ENCODE measurements around the gene NF1.

- no peak for TF ChIP-seq GABPB1 (CRISPR knock-in tag; IDR thresholded peaks at IDR 0.05)
- TF ChIP-seq MAX (CRISPR knock-in tag; IDR thresholded peaks at IDR 0.05) = no peak
- TF ChIP-seq IRF2 (CRISPR knock-in tag; IDR thresholded peaks at IDR 0.05; ENCODE audit: borderline replicate concordance, low read depth) = no peak
- TF ChIP-seq JUN (CRISPR knock-in tag; IDR thresholded peaks at IDR 0.05) = no peak
- TF ChIP-seq ATF1 (CRISPR knock-in tag; IDR thresholded peaks at IDR 0.05) = no peak
- TF ChIP-seq, protein P1, sequence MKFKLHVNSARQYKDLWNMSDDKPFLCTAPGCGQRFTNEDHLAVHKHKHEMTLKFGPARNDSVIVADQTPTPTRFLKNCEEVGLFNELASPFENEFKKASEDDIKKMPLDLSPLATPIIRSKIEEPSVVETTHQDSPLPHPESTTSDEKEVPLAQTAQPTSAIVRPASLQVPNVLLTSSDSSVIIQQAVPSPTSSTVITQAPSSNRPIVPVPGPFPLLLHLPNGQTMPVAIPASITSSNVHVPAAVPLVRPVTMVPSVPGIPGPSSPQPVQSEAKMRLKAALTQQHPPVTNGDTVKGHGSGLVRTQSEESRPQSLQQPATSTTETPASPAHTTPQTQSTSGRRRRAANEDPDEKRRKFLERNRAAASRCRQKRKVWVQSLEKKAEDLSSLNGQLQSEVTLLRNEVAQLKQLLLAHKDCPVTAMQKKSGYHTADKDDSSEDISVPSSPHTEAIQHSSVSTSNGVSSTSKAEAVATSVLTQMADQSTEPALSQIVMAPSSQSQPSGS (CRISPR knock-in tag; IDR thresholded peaks at IDR 0.05; ENCODE audit: borderline replicate concordance, low read depth) = no peak
- TF ChIP-seq, protein P2, sequence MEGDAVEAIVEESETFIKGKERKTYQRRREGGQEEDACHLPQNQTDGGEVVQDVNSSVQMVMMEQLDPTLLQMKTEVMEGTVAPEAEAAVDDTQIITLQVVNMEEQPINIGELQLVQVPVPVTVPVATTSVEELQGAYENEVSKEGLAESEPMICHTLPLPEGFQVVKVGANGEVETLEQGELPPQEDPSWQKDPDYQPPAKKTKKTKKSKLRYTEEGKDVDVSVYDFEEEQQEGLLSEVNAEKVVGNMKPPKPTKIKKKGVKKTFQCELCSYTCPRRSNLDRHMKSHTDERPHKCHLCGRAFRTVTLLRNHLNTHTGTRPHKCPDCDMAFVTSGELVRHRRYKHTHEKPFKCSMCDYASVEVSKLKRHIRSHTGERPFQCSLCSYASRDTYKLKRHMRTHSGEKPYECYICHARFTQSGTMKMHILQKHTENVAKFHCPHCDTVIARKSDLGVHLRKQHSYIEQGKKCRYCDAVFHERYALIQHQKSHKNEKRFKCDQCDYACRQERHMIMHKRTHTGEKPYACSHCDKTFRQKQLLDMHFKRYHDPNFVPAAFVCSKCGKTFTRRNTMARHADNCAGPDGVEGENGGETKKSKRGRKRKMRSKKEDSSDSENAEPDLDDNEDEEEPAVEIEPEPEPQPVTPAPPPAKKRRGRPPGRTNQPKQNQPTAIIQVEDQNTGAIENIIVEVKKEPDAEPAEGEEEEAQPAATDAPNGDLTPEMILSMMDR (IDR thresholded peaks at IDR 0.05) = no peak
- no peak for TF ChIP-seq SOX15 (CRISPR knock-in tag; IDR thresholded peaks at IDR 0.05)
- no peak for TF ChIP-seq ETV6 (CRISPR knock-in tag; IDR thresholded peaks at IDR 0.05)
- no peak for TF ChIP-seq ARID4B (CRISPR knock-in tag; IDR thresholded peaks at IDR 0.05; ENCODE audit: borderline replicate concordance)
- TF ChIP-seq NFE2L1 (CRISPR knock-in tag; IDR thresholded peaks at IDR 0.05) = no peak
- no peak for TF ChIP-seq SMAD4 (CRISPR knock-in tag; IDR thresholded peaks at IDR 0.05)
Observed at GRCh38 chr17:31061678-31062077, 33.1 kb upstream of the NF1 start.
